ENCODE results near the gene SLC2A9.
"Not testable (repeated sequence)": the region's sequence is repeated elsewhere in the genome, so short reads cannot be mapped to it uniquely, and the experiment has no call there.

The SLC2A9 gene

DNA sequence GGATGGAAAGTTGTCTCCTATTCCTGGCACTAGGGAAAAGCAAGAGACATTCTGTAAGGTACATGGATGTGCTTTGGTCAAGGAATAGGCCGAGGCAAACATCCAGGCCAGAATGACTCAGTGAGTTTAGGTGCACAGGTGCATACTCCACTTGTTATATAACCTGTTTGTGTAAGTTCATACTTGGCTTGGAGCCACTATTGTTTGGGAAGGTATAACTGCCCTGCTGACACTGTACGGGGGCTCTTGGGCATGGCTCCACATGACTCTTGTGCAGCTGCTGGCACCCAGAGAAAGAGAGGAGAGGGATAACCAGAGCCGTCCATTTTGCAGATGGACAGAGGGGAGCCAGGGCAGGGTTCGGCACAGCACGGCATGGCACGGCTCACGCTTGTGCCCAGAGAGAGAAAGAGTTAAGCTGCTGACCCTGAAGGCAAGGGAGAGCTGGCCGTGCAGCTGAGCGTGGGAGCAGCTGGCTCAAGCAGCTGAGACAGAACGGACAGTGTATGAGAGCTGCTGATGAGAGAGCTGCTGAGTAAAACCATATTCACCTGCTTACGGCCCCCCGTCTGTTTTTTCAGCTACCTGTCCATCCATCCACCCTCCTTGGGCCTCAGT is 98.0 kb downstream of the SLC2A9 start:
- DNase-seq: no peak

DNA sequence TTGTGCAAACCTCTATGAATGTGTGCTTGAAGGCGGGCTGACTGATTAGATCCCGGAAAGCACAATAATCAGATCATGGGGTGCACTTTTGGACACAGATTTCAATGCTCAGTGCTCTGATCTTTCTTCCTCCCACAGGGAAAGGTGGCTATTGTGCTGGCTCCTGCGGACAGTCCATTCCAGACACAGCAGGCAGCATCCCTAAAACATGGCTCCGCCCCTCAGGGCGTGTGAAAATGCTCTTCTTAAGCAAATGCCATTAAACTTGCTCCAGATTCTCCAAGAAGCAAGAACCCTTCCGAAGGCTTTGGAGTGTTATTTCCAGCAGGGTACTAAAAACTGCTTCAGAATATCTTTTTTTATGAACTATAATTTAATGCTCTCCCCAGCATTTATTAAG is 100.0 kb downstream of the SLC2A9 start:
- DNase-seq: no peak

DNA sequence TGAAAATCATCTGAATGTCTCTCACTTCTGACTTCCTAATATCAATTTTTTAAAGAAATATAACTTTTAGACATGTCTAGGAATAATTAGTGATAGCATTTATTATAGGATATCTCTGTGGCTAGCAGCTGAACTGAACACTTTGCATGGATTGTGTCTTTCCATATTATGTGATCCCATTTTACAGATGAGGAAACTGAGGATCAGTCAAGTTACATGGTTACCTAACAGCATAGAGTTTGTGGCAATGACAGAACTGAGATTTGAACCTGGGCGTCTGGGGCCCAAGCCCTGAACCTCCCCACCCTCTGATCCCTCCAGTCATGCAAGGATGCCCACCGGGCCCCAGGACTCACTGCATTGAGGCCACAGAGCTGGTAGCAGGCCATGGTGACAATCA is 101.3 kb downstream of the SLC2A9 start:
- DNase-seq: no peak

DNA sequence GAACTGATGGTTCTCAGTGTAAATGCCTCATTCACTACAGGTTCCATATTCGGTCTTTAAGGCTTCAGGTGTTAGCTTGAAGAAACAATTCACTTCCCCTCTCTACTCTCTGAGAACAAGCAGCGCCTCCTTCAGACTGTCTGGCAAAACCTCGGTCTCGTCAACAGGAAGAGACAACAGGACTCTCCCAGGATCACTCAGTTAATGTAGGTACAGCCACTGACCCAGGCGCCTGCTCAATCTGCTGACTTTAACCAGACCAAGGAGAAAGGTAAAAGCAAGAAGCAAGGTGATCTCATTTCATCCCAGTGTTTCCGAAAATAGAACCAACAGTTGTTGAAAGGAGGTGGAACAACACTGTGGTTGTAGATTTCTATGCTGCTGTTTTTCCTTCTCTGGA is 102.2 kb downstream of the SLC2A9 start:
- DNase-seq: no peak

DNA sequence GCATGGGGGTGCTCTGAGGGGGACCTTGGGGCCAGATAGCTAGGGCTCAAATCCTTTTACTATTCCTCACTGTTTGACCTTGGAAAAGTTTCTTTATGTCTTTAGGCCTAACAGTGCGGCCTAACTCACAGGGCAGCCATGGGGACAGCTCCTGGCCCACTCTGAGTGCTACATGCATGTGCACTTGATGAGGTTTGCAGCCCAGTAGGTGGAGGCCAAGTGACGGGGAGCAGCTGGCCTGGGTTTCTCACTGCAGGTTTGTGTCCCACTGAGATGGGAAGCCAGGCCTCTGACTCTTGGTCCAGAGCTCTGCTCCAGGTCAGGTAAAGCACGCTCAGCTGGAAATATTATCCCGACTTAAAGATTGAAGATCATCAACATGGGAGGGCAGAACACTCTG is 102.8 kb downstream of the SLC2A9 start:
- DNase-seq: no peak

DNA sequence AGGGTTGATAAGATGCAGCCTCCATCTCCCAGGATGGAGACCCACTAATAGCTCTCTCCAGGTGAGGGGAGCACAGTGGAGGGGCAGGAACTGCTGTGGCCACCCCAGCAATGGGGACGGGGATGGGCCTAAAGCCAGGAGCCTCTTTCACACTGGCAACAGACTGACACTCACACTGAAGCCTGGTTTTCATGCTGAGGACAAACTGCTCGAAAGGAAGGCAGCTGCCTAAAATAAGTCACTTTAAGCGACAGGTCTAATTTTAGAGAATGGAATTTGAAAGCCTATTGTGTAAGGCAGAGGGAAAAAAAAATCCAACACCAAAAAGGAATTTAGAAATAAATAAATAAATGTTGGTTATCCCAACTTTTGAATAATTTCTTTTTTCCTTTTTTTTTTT is 104.4 kb downstream of the SLC2A9 start:
- no peak for DNase-seq

DNA sequence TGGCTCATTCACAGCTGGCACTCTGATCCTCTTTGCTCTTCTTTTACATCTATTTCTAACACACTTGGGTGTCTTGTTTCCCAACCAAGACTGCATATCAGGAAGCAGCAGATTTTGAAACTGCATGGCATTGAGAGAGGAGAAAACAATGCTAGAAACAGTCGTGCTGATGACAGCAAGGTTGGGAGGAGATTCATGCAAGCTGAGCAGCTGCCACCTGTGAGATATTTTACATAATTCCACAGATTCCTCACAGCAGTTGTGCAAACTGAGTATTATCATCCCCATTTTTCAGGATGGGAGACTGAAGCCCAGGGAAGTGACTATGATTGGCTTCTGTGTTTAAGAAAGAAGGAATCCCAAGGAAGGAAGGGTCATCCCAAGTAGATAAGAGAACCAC is 105.0 kb downstream of the SLC2A9 start:
- no peak for DNase-seq

DNA sequence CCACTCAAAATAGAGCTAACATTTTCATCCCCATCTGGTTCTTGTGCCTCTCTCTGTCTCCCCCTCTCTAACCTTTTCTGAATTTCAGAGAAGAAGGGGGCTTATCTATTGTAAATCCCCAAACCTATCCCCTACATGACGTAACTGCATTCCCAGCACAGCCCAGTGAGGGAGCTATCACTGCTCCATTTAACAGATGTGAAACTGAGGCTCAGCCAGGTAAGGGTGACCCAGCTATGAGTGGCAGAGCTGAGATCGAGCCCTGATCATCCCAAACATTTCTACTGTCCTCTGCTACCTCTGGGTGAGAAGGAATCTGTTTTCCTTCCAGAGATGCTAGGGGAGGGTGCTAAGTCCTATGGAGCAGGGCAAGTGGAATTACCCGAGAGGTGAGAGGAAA is 107.5 kb downstream of the SLC2A9 start:
- no peak for DNase-seq

DNA sequence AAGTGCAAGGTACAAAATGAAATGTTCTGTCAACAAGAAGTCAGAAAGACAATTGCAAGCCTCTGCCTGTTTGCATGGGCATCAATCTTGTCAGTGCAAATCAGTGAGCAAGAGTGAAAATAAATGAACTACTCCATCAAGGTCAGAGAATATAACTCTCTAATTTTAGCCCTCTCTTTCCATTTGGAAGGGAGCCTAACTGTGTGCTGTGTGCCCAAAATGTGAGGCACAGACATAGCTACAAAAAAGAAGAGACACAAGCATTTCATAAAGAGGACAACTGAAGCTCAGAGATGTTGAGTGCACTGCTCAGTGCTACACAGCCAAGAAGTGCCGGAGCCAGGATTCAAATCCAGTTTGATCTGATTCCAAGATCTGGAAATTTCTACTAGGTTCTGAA is 114.3 kb downstream of the SLC2A9 start:
- no peak for DNase-seq

DNA sequence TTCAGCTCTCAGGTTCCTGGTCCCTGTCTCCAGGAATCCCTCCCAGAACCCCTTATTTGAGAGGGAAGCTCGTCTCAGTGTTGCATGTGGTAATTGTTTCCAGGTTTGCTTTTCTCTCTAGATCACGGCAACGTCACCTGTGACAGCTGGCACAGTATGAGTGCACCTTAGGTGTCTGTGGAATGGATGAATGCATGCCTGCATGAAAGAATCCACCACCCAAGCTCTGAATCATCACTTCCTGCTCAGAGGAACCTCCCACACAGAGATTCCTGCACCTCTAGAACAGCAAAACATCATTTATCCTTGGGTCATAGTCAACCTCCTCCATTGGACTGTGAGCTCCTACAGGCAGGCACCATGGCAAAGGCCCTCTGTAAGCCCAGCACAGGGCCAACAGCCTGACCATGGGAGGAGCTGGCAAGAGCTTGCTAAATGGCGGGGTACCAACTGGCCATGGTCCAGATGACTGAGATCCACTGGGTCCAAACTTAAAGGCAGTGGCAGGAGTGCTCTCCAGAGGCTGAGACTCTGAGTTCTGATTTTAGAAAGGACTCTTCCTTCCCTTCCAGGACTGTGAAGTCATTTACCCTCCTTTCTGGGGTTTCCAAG is 116.2 kb downstream of the SLC2A9 start:
- no peak for DNase-seq

DNA sequence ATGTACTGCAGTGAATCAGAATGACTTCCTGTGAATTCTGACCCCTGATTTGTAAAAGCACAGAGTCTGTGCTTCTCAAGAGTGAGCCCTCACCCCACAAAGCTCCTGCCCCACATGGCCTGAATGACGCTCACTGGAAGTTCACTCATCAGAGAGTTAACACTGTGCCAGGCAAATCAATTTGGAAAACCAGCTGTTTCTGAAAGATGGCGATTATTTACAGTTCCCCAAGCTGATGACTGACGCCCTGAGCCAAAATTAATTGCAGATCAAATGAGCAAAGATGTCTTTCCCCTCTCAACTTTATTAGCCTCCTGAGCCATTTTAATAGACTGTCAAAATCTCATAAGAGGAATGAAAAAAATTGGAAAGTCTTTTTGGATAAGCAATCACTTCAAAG is 118.0 kb downstream of the SLC2A9 start:
- DNase-seq: no peak

DNA sequence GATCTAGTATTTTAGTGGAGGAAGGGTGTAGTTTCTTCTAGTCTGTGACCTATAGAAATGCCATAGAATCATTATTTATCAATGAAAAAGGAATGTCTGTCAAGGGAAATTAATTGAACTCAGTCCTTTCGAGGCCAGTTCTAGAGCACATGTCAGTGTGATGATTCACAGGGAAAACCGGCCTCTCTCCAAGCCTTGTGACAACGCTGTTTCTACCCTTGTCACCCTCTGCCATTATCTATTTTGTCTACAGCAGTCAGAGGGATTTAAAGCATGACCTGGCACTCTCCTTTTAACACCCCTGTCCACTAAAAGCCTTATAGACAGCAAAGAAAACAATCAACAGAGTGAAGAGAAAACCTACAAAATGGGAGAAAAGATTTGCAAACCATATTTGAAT is 120.0 kb downstream of the SLC2A9 start:
- DNase-seq: no peak

DNA sequence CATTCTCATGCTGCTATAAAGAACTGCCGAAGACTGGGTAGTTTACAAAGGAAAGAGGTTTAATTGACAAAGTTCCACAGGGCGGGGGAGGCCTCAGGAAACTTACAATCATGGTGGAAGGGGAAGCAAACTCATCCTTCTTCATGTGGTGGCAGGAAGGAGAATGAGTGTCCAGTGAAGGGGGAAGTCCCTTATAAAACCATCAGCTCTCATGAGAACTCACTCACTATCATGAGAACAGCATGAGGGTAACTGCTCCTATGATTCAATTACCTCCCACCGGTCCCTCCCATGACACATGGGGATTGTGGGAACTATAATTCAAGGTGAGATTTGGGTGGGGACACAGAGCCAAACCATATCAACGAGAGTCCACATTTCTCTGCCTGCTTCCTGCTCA is 120.7 kb downstream of the SLC2A9 start:
- DNase-seq: not testable (repeated sequence)

DNA sequence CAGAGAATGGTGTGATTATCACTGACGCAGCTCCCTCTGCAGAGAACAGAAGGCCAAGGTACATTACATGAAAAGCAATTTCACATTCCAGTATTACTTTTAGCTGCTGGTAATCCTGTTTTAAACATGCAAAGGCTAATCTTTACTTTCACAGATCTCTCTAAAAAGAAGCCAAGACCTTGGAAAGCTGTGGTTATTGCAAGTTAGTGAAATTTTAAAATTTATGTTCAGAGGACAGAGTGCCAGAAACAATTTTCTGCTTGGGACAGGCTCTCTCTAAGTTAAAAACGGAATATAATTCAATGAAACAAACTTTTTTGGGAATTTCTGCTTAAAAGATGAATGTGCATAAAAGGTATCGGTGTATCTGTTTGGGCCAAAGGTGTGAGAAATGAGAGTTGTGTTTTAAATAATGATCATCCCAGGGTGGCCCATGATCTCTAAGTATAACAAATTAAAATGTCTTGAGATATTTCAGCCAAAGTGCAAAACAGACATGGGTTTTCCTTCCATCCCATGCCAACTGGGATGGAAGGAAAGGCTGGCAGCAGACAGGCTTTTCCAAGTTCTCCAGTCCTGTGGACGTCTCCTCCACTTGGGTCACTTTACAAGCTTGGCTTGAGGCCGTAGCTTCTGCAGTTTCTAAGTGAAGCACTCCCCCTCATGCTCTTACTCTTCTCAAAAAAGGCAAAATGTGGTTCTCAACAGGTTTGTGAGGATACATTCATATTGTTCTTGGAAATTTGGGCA is 121.8 kb downstream of the SLC2A9 start:
- no peak for DNase-seq

DNA sequence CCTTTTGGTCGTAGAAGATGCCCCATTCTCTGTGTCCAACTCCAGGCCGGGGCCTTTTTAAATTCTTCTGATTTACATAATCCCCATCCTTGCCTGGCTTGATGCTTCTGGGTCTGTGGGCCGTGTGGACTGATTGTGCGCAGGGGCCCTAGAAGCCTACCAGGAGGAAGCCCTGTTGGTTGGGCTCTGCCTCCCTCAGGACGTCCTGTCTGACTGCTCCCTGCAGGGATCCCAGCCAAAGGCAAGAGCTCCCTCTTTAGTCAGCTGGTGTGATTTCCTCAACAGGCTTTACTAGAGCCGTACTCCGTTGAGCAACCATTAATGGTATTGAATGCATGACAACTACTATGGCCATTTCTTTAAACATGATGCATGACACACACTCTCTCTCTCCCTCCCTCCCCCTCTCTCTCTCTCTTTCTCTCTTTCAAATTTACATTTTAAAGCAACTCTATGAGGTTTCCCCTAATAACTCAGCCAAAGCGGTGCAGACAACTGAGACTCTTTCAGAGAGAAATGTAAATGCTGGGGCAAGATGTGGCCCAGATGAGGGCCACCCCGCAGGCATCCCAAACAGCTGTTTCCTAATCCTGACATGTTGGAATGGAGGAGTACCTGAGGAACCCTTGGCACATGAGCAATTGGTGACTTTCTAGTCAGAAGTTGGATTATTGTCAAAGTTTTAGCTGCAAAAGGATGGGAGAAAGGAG is 122.5 kb downstream of the SLC2A9 start:
- peak; percentile 7 for DNase-seq

DNA sequence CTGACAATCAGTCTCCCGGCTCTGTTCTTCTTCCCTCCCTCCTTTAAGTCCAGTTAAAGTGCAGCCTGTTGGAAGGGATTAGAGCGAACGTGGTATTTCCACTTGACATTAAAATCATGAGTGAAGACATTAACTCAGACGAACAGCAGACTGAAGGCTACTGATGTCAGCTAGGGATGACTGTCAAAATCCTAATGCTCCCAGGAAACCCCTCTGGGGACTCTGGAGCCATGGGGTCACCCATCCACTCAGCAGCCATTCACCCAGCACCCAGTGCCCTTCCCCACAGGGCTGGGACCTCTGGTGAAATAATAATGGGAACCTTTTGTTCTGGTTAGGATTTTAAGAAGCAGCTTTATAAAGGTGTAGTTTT is 126.0 kb downstream of the SLC2A9 start:
- no peak for DNase-seq

DNA sequence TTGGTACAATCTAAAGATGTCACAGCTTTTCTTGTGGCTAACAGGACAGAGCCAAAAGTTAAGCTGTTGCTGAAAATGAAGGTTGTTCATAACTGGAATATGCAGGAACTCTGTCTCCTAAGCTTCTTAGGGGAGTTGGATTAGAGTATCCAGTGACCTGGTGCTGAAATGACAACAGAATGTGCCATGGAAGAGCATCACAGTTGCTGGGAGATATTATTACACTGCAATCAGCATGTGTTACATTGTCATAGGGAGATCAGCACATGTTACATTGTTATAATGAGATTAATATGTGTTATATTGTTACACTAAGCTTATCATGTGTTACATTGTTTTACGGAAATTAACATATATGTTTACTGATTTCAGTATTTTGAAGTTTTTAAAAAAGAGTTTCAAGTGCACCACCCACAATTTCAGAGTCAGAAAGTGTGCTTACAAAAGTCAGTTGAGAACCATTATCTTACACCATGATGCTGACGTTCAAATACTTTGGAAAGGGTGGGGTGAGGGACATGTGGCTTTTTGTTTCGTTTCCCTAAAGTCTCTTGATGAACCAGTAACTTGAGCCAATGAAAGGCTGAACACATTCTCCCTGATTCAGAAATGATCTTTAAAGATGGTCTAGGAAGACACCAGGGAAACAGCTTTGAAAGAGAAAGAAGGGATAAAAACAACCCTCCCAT is 126.5 kb downstream of the SLC2A9 start:
- no peak for DNase-seq

DNA sequence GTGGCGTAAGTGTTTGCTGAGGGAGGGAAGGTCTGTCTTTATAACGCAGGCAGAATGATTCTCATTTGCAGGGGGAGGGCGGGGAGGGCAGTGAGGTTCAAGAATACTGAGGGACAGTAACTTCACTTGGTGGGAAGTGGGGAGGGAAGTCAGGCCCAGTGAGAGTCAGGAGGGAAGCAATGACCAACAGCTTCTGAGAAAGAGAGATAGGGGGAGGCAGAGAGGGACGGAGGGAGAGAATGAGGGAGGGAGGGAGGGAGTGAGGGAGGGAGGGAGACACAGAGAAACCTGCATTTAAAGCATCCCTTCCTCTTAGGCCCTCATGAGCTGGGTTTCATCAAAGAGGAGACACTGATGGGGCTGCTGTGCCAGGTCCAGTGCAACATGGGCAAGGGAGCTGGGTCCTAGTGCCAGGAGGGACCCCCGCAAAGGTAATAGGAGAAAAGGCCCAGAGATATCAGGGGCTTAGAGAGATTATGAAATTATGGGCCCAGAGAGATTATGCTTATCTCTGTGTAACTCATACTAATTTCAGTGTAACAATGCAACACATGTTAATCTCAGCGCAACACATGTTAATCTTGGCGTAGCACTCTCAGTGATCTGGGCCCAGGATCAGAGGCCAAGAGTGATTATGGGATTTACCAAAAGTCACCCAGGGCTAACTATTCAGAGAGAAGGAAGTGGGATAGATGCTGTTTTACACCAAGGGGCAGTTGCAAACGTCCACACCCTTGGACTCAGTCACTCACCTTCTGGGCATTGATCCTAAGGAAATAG is 127.8 kb downstream of the SLC2A9 start:
- DNase-seq: no peak

DNA sequence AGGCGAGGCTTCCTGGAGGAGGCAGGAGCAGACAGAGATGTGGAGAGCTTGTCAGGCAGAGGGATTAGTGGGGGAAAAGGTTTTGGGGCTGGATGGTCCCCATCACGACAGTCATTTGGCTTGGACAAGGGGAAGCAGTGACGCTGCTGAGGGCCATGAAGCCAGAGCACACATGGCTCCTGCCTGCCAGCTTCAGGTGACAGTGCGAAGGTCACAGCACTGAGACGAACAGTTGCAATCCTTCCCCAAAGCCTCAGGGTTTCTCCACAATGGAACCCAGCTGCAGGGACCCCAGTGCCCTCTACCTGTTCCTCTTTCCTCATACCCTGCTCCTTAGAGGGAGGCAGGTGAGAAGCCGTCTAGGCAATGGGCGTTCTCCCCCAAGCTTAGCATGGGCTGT is 129.6 kb downstream of the SLC2A9 start:
- DNase-seq: no peak

DNA sequence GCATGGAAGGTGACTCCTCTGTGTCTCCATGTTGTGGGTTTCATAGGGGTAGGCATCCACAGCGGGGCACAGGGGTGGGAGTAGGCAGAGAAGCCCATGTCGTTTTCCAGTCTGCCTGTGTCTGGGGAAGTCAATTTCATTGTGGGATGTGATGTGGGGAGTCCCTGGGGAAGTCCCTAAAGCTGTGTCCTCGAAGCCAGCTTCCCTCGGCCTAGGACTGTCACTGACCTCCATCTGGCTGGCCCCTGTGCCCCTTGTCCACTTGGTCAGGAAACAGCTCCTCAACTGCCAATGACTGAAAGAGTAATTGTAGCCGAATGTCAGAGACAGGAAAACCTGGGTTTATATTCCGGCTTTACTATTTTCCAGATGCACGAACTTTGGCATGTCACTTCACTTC is 130.2 kb downstream of the SLC2A9 start:
- no peak for DNase-seq

DNA sequence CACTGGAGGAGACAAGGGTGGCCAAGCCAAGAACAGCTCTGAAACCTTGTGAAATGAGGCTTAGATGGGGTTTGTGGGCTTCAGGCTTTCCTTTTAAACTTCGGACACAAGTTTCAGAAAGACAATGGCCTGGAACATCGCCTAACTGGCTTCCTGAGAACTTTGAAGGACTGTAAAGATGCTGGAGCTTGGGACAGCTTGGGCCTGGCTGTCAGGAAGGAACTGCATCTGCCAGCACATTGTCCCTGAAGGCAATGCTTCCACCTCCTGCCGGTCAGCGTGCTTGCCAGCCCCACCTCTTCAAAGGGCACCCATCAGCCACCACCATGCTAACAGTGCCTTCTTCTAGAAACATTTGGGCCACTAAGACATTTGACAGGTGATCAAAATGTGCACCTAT is 132.0 kb downstream of the SLC2A9 start:
- DNase-seq: no peak

DNA sequence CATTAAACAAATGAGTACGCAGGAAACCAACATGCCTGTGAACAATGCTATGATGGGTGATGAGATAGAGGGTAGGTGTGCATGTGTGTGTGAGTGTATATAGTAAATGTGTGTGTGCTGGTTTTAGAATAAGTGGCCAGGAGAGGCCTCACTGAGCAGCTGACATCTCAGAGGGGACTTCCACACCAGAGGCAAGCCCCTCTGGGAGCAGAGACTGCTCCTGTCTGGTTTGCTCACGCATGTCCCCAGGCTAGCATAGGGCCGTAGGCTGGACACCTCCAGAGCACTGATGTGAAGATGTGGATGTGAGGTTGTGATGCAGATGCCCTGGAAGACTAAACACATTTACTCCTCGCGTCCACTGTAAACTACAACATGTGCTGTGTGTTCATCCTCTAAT is 135.3 kb downstream of the SLC2A9 start:
- no peak for DNase-seq

All from fibroblast of skin of right quadriceps (primary cell).